ENCODE data around the gene HOXD9.

The HOXD9 gene

GRCh38 chr2:176157499-176158185, 35.1 kb downstream of the HOXD9 start:
- DNase-seq, result no peak

- no peak for DNase-seq
Observed at GRCh38 chr2:176158186-176158591, 35.7 kb downstream of the HOXD9 start.

GRCh38 chr2:176158855-176159662, 36.5 kb downstream of the HOXD9 start:
- no peak for DNase-seq

- DNase-seq, result no peak
Observed at GRCh38 chr2:176159663-176160250, 37.2 kb downstream of the HOXD9 start.

DNA sequence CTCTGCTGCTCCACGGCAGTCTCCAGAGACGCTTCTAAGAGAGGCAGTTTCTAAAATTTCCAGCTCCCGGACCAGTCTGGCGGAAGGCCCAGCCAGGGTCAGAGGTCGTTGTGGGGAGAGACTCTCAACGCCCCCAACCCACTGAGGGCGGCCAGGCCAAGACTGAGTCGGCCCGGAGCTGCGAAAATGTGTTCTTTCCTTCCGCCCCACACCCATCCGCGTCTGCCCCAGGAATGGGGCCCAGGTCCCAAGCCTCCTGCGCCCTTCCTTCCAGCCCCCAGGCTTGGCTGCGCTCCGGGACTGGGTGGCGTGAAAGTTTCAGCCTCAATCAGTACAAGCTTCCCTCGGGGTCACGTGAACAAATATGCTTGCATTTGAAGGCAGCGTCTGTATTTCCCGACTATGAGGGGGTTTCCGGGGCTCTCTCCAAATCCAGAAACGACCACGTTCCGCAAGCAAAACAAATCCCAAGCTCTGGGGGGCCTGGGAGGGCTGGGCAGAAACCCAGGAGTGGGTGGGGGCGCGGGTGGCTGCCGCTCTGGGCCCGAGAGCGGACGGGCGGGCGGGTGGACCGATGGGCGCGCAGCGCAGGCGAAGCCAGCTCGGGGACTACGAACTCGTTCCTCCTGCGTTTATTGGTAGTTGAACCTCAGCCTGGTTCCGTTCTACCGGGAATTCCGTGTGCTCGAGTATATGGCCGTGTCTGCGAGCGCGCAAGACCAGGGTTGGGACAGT, 37.9 kb downstream of the HOXD9 start:
- no peak for DNase-seq

- no peak for DNase-seq
Observed at GRCh38 chr2:176160986-176161824, 38.7 kb downstream of the HOXD9 start.

- no peak for DNase-seq
Observed at GRCh38 chr2:176161825-176162626, 39.5 kb downstream of the HOXD9 start.

- DNase-seq, result no peak
Observed at GRCh38 chr2:176162911-176163671, 40.6 kb downstream of the HOXD9 start.

- DNase-seq, result no peak
Observed at GRCh38 chr2:176163672-176164056, 41.1 kb downstream of the HOXD9 start.

DNA sequence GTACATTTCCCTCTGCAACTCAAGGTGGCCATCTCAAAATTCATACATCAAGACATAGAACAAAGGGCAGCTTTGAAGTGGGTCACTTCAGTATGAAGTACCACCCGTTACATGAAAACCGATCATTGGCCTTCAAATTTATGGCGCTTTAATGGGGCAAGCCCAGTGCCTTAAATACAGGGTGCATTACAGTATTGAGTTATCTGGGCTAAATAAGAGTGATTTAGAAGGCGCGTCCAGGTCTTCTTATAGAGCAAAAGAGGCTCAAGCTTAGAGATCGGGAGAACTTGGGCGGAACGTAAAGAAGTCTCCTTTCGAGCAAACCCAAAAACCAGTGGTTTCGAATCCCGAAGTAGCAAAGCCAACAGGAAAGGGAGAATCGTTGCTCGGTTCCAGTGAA, 41.7 kb downstream of the HOXD9 start:
- no peak for DNase-seq

DNA sequence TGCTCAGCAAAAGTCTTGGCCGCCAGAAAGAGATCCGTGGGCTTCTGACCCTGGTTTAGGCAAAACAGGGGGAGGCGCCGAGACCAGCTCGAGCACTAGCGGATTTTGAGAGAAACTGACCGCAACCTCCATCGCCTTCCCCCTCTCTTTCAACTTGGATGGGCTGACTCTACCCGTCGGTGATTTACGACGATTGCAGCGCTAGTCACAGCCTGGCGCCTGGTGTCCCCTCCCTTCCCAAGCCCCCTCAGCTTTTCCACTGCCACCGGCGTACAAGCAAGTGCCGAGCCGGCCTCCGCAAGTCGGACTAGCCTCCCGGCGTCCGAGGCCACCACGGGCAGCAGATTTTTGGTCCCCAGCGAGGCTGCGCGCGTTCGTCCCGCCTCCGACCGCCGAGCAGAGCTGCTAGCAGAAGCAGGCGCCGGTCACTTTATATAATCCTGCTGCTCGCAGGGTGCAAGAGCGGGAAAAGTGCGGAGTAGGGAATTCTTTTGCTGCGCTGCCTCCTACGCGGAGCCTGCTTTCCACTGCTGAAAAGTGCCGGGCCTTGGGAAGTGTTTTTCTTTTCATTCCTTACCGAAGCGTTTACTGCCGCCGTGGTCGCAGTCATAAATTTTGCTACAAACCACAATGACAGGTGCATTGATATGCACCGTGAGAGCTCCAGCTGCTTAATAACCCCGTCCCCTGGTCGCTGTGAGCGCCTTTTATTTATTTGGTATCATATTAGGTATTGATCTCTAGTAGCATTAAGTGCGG, 42.3 kb downstream of the HOXD9 start:
- no peak for DNase-seq

GRCh38 chr2:176165370-176166050, 43.0 kb downstream of the HOXD9 start:
- no peak for DNase-seq

GRCh38 chr2:176166272-176166671, 43.8 kb downstream of the HOXD9 start:
- no peak for DNase-seq

GRCh38 chr2:176167398-176167797, 44.9 kb downstream of the HOXD9 start:
- no peak for DNase-seq

DNA sequence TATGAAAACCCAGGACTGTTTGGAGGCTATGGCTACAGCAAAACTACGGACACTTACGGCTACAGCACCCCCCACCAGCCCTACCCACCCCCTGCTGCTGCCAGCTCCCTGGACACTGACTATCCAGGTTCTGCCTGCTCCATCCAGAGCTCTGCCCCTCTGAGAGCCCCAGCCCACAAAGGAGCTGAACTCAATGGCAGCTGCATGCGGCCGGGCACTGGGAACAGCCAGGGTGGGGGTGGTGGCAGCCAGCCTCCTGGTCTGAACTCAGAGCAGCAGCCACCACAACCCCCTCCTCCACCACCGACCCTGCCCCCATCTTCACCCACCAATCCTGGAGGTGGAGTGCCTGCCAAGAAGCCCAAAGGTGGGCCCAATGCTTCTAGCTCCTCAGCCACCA, 46.7 kb downstream of the HOXD9 start:
- no peak for DNase-seq

- DNase-seq, result no peak
Observed at GRCh38 chr2:176169711-176170110, 47.2 kb downstream of the HOXD9 start.

DNA sequence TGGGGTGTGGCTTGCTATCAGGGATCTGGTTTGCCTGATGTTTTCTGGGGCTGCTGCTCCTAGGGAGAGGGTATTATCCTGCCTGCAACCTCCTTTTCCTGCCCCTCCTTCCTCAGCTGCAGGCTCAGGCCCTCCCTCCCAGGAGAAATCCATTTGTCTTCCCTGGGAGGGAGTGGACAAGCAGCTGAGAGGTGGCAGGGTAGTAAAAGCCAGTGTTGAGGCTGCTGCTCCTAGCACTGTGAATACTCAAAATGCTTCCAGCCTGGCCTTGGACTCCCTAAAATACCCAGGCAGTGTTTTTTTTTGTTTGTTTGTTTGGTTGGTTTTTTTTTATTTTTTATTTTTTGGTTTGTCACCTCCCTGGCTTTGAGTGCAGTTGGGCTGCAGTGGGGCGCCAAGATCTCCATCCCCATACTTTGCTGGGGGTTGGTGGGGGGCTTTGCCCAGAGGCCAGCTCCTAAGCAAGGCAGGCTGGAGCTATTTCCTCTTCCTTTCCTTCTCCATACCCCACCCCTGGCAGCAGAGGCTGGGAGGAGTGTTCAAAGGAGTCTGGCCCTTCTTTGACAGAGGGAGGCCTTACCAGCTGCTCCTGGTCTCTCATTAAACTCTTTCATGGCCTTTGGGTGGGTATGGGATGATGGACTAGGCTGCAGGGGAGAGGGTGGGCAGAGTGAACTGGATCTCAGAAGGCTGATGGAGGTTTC, 48.2 kb downstream of the HOXD9 start:
- no peak for DNase-seq

DNA sequence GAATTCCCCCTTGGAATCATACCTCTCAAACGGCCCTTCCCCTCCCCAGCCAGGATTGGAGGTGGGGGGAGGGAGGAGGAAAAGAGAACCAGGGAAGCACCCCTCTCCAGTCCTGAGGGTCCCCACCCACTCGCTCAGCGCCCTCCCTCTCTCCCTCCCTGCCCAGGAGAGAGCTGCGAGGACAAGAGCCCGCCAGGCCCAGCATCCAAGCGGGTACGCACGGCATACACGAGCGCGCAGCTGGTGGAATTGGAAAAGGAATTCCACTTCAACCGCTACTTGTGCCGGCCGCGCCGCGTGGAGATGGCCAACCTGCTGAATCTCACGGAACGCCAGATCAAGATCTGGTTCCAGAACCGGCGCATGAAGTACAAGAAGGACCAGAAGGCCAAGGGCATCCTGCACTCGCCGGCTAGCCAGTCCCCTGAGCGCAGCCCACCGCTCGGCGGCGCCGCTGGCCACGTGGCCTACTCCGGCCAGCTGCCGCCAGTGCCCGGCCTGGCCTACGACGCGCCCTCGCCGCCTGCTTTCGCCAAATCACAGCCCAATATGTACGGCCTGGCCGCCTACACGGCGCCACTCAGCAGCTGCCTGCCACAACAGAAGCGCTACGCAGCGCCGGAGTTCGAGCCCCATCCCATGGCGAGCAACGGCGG, 49.0 kb downstream of the HOXD9 start:
- no peak for DNase-seq
